ENCODE results near the gene PIK3CB.
"Not testable (repeated sequence)": the region's sequence is repeated elsewhere in the genome, so short reads cannot be mapped to it uniquely, and the experiment has no call there.

Gene PIK3CB

DNA sequence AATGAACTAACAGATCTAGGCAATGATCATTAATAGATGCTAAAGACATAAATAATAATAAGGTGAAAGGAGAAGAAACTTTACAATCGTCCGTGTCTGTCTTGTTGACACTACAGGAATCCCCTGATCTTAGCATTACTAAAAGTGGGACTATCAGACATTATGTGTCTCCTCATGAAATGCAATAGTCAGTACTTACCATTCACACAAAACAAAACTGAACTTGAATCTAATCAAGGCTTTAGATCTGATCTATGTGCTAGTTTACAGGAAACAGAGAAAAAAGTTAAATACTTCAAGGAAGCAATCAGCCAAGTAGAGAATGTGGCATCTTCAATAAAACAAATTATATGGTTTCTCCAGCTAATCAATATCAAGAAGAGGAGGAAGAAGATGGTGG is 73.7 kb downstream of the PIK3CB start:
- H3K27ac ChIP-seq = no peak overlapping the region
- POLR2A ChIA-PET (ENCODE audit: low non-redundant PET) = no interaction called here
- no peak for DNase-seq (ENCODE audit: low spot score)
- TF ChIP-seq CTCF (conservative IDR thresholded peaks at IDR 0.05; ENCODE audit: low read depth) = no peak
- CTCF ChIA-PET = interaction anchor here (0.9 kb wide), 1 partner anchor 154 kb away, joined by 3 read pairs; no protein-coding TSS in a partner anchor

- CTCF ChIA-PET = interaction anchor here (0.7 kb wide), 1 partner anchor 807 kb away, joined by 3 read pairs; no protein-coding TSS in a partner anchor
- H3K27ac ChIP-seq = no peak overlapping the region
- no peak for TF ChIP-seq CTCF (conservative IDR thresholded peaks at IDR 0.05; ENCODE audit: low read depth)
- DNase-seq (ENCODE audit: low spot score) = no peak
- POLR2A ChIA-PET (ENCODE audit: low non-redundant PET) = no interaction called here
Observed at GRCh38 chr3:138748190-138748589, 86.5 kb downstream of the PIK3CB start.

DNA sequence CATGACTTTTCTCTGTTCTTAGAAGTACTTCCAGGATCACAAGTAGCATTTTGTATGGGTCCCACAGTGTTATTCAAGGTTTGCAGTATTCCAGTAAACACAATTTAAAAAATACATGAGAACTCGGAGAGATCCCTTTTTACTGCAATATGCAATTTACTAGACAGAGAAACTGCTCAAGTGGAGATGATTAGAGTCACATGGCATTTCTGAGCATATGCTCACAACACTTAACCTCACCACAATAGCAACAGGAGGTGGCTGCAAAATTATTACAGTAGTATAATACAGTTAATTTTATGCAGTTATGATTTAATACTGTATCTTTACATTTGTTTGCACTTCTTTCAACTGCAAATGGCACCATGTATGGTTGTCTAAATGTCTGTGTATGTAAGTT is 87.5 kb downstream of the PIK3CB start:
- no peak for TF ChIP-seq CTCF (conservative IDR thresholded peaks at IDR 0.05; ENCODE audit: low read depth)
- CTCF ChIA-PET = no interaction called here
- POLR2A ChIA-PET (ENCODE audit: low non-redundant PET) = no interaction called here
- no peak overlapping the region for H3K27ac ChIP-seq
- no peak for DNase-seq (ENCODE audit: low spot score)

DNA sequence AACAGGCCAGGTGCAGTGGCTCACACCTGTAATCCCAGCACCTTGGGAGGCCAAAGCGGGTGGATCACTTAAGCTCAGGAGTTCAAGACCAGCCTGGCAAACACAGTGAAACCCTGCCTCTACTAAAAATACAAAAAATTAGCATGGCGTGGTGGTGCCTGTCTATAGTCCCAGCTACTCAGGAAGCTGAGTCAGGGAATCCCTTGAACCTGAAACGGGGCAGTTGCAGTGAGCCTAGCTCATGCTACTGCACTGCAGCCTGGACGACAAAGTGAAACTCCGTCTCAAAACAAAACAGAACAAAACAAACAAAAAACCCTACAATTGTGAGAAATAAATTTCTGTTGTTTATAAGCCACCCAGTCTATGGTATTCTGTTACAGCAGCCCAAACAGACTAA is 94.7 kb downstream of the PIK3CB start:
- POLR2A ChIA-PET (ENCODE audit: low non-redundant PET) = no interaction called here
- CTCF ChIA-PET = no interaction called here

DNA sequence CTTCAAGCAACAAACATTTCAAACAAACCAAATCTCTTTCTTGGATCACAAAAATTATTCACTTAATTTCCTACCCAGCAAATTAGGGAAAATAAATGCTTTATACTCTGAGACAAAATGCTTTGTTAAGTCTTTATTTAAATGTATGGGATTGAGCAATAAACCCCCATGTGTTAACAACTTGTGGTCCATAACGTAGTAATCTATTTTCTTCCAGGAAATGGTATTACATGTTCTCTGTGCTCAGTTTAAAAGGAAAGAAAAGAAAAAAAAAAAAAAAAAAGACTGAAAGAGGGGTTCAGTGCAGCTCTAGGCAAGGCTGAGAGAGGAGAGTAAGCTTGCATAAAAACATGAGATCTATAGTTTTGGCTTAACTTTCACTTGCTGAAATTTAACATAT is 102.3 kb downstream of the PIK3CB start:
- POLR2A ChIA-PET (ENCODE audit: low non-redundant PET) = no interaction called here
- no peak overlapping the region for H3K27ac ChIP-seq
- TF ChIP-seq CTCF (conservative IDR thresholded peaks at IDR 0.05; ENCODE audit: low read depth) = no peak
- no peak for DNase-seq (ENCODE audit: low spot score)
- CTCF ChIA-PET = interaction anchor here (0.6 kb wide), 1 partner anchor 36 kb away, joined by 3 read pairs; no protein-coding TSS in a partner anchor

More for the DNA sequence above, 94.7 kb downstream of the PIK3CB start:
- no peak for DNase-seq (ENCODE audit: low spot score)
- no peak for TF ChIP-seq CTCF (conservative IDR thresholded peaks at IDR 0.05; ENCODE audit: low read depth)
- no peak overlapping the region for H3K27ac ChIP-seq

- ChIA-PET POLR2A (ENCODE audit: low non-redundant PET) (no interaction called here), CTCF (interaction anchor here (0.6 to 1.0 kb wide), 2 partner anchors 16 to 196 kb away, joined by 3 to 5 read pairs; no protein-coding TSS in a partner anchor)
- no peak for TF ChIP-seq CTCF (conservative IDR thresholded peaks at IDR 0.05; ENCODE audit: low read depth)
- no peak for DNase-seq (ENCODE audit: low spot score)
- H3K27ac ChIP-seq = no peak overlapping the region
Observed at GRCh38 chr3:138726946-138727730, 107.6 kb downstream of the PIK3CB start.

DNA sequence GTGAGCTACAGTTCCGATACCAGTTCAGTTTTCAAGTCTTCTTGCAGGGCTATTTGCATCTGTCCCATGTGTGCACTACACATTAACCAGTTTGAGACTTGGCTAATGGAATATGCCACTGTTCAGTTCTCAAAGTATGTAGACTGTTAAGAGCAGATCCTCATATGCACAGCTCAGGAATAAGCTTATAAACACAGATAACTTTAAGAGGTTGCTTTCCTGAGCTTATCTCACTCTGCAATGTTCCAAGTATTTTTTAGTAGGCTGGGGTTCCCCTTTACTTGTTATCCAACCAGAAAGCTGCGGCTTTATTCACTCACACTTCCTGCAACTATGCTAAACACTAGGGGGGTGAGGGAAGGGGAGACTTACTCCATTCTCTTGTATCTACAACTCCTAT is 108.7 kb downstream of the PIK3CB start:
- H3K27ac ChIP-seq; POLR2A ChIA-PET (ENCODE audit: low non-redundant PET); DNase-seq (ENCODE audit: low spot score): not testable (repeated sequence)
- CTCF ChIA-PET = interaction anchor here (1.0 kb wide), 1 partner anchor 198 kb away, joined by 3 read pairs; no protein-coding TSS in a partner anchor

Data from RWPE1 (cell line).